Effector CD4-positive, alpha-beta T cell (primary cell): ENCODE data around the gene MACO1.
"Not testable (repeated sequence)": the region's sequence is repeated elsewhere in the genome, so short reads cannot be mapped to it uniquely, and the experiment has no call there.

Source experiments
- DNase-seq: peaks from one replicate; pipeline ENCODE4 v3.0.0-alpha.2; 2020

MACO1 gene

DNA sequence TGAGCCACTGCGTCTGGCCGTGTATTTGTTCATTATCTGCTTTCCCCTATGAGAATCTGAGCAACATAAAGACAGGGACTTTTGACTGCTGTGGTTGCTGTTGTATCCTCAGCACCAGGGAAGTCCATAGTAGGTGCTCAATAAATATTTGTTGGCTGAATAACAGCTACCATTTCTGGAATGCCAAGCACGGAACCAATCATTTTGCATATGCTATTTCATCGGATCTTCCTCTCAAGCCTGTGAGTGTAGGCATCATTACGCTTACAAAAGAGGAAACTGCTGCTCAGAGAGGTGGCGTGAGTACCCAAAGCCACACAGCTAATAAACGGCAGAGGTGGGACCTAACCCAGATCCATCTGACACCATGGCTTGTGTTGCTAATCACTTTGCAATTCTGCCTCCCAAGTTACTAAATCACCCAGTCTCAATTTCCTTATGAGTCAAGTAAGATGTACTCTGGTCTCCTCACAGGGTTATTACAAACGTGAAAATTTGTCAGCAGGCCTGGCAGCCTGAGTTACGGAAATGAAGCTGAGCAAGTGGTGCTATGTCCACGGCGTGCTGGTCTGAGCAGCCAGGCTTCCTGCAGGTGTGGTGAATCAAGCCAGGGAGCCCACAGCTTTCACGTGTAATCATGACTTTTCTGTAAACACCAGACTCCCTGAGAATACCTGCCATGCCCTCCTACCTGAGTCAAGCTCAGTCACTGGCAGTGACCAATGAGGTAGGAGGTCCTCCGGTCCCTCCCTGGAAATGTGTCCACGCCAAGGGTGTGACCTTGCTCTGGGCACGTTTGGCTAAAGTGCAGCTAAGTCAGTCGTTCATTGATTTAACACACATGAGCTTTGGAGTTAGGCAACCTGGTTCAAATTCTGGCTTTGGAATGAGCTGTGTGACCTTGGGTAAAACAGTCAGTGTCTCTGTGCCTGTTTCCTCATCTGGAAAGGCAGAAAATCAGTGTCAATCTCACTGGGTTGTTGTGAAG is 5.3 kb upstream of the MACO1 start:
- no peak for DNase-seq

DNA sequence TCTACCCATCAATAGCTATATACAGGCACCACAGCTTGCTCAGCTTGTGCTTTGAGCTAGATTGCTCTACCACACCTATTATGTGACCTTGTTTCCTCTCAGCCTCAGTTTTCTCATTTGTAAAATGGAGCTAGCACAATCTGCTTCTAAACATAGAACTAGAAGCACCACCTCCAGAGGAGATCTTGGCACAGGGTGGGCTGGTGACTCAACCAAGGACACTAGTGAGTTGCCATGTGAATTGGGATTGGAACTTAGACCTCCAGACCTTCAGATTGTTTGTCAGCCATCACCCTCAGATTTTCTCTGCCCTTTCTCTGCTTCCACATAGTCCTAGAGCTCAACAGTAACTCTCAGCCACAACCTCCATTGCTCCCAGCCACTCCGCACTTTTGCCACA is 3.0 kb upstream of the MACO1 start:
- DNase-seq = no peak

DNA sequence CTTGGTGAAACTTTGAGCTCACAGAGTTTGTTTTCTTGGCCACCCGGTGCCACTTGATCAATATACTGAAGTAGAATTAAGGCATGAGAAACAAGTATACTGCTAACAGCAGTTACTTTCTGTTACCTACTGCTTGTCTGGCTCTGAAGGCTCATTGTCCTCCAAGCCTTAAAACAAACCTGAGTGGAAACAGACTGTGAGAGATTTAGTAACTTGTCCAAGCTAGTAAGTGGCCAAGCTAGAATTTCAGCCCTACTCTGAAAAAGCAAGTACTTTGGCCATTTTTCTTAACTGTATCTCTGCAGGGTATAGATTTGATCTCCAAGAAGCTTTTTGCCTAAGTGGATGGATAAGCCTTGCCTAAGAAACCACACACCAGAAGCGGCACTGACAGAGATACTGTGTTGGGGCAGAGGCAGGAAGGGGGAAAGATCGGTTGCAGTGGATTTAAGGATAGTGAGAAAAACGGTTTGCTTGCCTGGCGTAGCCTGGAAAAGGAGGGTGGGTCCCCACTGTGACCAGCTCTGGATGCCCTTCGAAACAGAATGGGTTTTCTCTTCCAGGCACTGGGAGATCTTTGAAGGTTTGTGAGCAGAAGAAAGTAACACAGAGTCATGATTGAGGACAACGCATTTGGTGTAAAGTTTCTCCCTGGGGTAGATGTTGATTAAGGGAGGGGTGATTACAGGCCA is 2.1 kb upstream of the MACO1 start:
- DNase-seq = no peak

DNA sequence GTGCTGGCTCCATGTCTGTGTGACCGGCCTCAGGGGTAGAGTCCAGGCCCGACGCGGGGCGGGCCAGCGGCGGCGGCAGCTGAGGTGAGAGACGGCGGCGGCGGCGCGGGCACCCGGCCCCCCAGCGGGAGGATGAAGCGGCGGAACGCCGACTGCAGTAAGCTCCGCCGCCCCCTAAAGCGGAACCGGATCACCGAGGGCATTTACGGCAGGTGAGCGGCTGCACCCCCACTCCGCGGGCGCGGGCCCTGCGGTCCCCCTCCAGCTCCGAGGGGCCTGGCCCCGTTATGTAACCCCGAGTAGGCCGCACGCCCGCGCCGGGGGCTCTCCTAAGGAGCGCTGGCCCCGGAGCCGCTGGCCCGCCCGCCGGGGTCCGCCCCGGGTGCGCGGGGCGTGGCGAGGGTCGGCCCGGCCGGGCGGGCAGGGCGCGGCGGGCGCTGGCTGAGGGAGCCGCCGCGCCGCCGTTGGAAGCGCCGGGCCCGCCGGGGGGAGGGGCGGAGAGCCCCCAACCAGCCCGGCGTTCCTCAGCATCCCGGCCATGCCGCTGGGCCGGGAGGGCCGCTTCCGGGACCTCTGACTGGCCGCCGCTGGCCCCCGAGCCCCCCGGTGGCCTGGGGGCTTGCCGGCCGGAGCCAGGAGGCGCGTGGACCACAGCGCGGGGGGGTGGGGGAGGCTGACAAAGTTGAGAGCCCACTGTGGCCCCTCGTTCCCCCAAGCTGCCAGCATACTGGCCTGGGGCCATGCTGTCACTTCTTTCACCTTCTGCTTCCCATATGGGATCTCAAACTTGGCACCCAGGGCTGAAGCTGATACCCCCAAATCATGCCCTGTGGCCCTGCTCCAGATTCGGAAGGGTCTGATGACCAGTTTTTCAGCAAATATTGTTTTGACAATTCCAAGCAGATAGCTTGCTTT is 527 bp downstream of the MACO1 start:
- DNase-seq = peak; percentile 68

DNA sequence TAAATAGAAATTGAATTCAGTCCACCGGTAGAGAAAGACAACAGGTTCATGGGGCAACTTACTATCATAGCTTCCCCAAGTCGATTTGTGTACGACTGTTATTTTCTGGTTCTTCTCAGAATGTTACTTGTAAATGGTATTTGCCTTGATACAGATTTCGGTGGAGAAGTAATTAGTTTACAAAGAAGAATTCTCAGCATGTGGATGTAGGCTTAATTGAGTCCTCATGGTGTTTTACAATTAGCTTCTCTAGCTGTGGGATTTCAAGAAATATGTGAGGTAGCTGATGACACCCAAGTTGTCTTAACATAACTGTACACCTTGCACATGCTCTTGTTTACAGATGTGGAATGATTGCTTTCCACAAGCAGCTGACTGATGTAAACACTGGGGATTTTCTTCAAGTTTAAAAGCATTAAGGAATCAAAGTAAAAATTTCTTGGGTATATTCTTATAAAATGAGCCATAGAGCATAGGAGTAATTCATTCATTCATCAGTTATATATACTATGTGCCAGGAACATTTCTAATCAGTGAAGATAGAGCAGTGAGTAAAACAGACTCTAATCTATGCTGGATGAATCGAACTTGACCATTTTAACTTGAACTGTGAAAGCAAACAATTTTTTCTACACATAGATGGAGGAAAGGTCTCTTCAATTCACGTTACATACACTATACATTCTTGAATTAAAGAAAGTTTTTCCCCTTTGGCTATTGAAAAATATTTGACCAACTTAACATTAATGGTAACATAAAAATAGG is 1.4 kb downstream of the MACO1 start:
- no peak for DNase-seq

DNA sequence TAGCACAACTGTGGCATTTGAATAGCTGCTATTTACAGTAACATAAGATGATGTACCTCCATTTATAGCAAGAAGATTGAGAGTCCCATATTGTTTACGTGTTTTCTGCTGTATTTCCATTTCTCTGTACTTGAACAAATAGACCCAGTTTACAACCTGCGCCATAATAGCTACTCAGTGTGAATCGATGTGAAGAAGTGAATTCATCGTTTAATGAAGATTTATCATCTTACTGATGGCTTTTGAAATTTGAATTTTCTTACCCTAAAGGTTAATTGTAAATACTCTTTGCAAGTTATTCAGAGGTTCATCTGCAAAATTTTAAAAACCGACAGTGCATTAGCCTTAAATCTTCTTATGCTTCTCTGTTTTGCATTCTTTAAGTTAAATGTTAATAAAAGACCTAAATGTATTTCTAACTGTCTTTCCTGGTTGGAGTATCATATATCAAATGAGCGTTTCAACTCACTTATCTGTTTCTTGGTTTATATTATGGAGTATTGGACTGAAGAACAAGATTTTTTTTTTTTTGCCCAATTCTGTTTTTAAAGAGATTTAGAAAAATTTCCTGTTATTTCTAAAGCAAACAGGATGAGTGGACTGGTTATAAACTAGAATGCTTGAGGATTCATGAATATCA is 2.2 kb downstream of the MACO1 start:
- no peak for DNase-seq

DNA sequence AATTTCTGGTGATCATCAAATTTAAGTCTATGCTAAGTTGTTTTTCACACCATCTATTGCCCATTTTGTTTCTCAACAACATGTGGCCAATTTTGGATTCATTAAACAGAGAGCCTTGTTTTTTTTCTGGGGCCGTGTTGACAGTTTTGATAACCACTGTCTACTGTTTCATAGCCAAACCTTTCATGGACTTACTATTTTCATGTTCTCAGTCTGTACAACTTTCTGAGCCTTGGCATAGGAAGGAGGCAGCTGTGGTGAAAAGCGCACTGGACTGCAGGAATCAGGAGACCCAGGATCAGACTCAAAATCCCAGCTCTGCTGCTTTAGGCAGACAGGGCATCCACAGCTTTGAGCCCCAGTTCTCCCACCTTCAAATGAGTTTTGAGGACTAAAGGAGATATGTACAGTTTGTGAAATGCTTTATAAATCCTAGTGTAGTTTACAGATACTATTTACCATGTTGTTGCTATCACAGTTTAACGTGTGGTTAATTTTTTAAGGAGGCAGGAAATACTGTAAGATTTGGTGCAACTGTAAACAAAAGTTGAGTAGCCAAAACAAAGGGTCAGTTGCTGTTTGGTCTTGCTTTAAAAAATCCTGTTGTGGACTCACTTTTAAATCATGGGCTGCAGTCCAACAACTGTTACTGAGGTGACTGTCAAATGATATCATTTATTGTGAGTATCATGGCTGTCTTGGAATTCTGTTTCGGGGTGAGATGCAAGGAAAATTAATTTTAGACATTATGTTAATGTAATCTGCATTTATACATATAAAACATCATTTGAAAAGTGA is 2.9 kb downstream of the MACO1 start:
- DNase-seq = no peak

DNA sequence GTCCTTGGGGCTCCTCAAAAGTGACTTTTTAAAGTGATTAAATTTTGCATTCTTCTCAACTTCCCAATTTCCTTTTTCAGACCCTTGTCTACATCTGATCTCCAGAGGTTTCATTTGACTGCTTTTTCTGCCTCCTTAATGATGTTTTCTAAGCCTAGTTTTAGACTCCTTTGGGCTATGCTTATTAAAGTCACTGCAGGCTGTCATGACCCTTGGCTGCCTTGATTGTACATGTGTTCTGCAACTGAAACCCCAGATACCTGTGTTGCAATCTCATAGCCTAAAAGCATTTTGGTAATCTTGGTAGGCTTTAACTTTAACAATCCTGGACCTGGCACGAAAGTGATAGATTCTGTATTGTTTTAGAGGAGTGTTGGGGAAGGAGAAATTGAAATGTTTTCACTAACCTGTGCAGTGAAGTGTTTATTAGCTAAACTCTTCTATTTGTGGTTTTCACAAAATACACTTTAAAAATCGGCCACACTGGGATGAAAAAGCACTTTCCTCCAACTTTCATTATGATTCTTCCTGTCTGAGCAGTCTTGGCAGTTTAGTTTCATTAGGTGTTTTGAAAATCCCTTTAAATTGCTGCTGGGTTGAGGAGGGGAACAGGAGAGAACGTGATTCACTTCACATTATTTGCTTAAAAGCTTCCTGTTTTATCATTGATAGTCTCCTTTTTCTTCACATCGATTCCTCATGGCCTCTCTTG is 4.9 kb downstream of the MACO1 start:
- DNase-seq = no peak

DNA sequence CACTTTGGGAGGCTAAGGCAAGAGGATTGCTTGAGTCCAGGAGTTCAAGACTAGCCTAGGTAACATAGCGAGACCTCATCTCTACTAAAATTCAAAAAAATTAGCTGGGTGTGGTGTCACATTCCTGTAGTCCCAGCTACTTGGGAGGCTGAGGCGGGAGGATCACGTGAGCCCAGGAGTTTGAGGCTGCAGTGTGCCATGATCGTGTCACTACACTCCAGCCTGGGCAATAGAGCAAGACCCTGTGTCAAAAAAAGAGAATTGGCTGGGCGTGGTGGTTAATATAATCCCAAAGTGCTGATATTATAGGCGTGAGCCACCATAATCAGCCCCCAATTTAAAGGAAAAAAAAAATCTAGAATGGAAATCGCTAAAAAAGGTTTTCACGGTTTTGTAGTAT is 7.0 kb downstream of the MACO1 start:
- DNase-seq = no peak

DNA sequence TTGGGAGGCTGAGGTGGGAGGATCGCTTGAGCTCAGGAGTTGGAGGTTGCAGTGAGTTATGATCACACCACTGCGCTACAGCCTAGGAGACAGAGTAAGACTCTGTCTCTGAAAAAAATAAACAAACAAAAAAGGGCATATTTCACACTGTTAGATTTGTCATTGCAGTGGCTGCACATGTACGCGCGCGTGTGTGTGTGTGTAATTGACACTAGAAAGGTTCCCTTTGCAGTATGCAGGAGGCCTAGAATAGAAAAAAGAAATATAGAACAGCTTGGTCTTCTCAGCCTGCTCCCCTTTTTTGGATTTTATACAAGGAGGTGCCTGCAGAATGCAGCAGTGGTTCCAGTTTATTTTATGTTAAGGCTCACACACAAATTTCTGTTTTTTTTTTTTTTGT is 8.6 kb downstream of the MACO1 start:
- DNase-seq = no peak

DNA sequence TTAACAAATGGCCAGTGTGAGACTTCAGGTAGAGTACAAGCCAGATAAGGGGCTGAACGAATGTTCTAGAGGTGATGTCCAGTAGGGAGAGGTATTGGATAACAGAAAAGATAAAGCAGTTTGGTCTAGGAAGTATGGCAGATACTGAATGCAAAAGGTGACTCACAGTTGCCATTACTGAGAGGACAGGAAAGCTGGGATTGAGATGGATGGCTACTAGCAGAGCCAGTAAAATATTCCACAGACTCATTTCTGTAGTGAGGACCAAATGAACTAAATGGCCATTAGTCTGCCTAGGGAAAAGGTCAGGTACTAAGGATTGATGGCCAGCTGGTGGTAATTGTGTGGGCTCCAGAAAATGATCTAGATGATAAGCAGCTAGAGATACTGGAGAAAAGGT is 11.5 kb downstream of the MACO1 start:
- DNase-seq = no peak

DNA sequence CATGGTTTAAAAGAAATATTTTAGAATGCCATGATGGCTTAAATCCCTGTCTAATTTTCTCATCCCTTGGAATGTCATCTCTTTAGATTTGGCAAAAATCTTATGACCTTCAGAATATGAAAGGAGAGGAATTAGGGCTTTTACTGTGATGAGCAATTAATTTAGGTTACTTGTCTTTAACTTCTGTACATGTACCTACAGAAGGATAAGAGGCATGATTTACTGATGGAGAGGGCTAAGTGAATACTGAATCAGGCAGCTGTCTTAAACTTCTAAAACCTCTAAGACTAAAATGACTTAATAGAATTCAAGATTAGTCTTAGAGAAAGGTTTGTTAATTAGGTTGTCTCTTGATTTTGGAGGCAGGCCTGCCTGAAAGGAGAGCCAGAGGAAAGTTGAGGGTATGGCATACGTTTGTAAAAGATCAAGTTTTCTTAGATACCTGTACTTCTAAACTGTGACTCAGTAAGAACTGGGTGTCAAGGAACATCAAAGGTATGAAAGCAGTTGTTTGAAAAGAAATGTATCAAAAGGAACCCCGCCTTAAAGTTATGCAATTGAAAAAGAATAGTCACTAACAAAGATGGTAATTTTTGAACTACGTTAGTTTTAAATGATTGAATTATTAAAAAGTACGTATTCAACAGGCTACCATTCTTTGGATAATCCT is 12.5 kb downstream of the MACO1 start:
- no peak for DNase-seq

DNA sequence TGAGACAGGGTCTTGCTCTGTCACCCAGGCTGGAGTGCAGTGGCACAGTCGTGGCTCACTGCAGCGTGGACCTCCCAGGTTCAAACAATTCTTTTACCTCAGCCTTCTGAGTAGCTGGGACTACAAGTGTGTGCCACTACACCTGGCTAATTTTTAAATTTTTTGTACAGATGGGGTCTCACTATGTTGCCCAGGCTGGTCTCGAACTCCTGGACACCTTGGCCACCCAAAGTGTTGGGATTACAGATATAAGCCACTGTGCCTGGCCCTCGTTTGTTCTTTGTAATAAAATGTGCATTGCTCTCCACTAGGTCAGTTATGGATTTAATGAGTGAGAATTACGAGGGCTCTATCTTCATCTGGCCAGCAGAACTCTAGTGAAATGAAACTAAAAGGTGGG is 13.9 kb downstream of the MACO1 start:
- not testable (repeated sequence) for DNase-seq

DNA sequence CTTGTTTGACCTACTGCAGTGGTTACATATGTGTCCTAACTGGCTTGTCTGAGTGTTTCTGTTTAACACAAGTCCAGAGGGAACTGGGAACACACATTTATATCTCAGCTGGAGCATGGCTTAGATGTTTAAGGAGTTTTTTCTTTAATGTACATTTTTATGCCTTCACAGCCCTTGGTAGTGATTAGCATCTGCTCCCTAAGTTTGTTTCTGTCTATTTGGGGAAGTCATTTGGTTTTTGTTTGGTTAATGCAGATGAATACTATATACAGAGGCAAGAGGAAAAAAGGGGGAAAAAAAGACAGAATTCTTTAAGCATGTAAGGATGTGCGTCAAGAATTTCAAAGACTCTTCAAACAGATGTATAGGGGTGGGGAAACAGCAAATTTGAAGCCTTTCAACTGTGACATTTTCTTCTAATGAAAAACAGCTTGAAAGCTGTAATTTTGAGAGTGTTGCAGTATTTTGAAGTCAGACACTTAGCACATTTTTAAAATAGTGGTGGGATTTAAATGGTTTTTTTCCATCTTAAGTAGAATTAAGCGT is 15.4 kb downstream of the MACO1 start:
- no peak for DNase-seq

DNA sequence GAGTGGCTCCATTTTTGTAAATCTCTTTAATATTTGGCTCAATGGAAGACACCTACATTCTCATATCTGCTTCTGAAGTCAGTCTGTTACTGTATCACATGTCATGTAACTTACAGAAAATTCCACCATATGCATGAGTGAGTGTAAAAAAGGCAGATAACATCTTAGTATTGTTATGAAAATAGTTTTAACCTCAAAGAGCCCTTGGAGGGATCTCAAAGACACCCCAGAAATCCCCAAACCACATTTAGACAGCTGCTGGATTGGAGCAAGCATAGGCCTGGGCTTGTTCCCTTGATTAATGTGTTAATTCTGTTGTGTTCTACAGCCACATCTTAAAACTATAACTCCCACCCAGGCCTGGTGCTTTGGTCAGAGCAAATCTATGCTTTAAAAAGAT is 16.9 kb downstream of the MACO1 start:
- no peak for DNase-seq

DNA sequence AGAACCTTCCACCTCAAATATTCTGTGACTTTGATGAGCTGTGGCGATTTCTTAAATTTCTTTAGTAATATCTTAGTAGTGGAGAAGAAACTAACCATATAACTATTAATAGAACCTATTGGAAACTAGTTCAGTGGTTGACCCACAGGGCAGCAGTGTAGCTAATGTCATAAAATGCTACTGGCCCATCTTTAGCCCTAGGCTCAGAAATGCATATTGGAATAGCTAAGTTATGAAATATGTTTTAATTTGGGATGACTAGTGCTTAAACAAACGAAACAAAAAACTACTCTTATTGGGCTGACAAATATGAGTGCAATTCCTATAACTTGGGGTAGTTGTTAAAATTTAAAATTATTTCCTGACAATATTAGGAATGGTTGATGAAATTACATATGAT is 20.2 kb downstream of the MACO1 start:
- DNase-seq = no peak

DNA sequence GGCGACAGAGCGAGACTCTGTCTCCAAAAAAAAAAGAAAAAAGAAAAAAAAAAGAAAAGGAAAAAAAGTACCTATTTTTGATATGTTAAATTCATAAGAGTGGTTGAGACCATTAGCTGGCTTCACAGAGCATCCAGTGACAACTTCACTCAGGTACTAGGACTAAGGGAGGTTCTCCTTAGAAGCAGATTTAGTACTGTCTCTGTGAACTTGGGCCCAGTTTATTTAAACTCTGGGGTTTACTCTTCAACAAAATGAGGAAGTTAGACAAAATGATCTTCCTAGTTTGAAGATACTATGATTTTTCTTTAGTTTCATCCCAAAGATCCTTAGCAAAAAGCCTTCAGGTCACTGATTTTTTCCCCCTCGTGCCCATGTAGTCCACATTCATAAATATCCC is 21.2 kb downstream of the MACO1 start:
- DNase-seq = no peak

DNA sequence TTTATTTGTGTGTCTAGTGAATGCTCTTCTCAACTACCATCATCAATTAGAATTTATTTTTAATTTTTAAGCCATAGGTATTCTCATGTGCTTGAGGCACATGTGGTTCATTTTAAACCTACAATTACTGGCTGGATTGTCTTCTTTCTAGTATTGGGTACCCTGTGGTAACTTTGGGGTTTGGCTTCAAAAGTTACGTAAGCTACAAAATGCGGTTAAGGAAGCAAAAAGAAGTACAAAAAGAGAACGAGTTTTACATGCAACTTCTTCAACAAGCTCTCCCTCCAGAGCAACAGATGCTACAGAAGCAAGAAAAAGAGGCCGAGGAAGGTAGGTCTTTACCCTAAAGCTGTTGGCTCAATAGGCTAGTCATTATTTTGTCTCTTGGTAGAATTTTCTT is 25.8 kb downstream of the MACO1 start:
- DNase-seq = no peak

DNA sequence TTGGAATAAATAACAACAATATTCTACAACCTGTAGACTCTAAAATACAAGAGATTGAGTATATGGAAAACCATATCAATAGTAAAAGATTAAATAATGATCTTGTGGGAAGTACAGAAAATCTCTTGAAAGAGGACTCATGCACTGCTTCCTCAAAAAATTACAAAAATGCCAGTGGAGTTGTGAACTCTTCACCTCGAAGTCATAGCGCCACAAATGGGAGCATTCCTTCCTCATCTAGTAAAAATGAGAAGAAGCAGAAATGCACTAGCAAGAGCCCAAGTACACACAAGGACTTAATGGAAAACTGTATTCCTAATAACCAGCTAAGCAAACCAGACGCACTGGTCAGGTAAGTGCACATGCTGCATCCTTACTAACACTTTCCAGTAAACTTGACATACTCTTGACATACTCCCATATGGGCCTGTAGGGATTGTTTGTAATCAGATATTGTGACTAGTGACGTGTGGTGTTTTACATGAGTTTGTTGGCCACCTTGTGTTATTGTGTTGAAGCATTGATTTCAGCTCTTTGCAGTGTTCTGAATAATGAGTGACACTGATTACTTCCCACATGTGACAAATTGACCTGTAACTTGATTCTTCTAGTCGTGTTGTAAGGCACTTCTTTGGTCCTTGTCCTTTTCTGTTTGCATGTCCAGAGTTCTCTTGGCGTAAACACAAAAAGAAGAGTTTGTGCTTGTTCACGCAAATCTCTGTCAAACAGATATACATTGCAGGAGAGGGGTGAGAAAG is 28.0 kb downstream of the MACO1 start:
- no peak for DNase-seq
